GM19395 (cell line): ENCODE measurements around the gene LINGO4.

Experiments
- ATAC-seq: cut with Tn5 transposase; IDR thresholded peaks from one replicate; pipeline ENCODE4 v1.9.1; 2021; ENCODE audit warnings: mild to moderate bottlenecking, moderate library complexity; ENCODE audit not compliant: unreplicated experiment

The LINGO4 gene, protein sequence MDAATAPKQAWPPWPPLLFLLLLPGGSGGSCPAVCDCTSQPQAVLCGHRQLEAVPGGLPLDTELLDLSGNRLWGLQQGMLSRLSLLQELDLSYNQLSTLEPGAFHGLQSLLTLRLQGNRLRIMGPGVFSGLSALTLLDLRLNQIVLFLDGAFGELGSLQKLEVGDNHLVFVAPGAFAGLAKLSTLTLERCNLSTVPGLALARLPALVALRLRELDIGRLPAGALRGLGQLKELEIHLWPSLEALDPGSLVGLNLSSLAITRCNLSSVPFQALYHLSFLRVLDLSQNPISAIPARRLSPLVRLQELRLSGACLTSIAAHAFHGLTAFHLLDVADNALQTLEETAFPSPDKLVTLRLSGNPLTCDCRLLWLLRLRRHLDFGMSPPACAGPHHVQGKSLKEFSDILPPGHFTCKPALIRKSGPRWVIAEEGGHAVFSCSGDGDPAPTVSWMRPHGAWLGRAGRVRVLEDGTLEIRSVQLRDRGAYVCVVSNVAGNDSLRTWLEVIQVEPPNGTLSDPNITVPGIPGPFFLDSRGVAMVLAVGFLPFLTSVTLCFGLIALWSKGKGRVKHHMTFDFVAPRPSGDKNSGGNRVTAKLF

DNA sequence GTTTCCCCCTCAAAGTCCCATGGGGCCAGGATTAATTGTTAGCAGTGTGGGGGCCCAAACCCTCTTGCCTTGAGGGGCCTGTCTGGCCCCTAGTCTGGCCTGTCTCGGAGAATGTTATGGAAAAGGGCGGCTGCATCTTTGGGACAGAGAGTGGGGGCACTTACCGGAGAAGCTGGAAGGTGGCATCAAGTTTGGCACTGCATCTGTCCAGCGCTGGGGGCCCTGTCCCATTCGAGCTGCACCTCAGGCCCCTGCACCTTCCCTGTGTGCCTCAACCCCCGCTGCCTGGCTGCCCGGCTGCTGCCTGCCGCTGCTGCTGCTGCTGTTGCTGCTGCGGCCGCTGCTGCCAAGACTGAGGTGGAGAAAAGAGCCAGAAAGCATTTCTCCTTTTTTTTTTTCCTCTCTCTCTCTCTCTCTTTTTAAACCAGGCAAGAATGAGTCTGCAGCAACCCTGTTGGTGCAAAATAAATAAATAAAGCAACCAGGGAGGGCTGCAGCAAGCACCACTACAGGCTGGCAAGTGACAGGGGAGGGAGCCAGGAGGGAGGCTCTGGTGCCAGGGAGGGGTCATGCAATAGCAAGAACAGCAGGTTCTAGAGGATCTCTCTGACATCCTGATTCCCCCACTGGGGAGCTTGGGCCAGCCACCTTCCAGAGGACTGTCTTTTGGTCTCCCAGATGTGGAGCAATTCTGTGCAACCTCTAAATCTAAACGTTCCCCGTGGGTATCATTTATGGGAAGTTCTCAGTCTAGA is at the start of gene LINGO4:
Gene LINGO4, minus strand, starts transcription at position 354 of the 755 bp plus-strand sequence. CDS start 2,715 bp downstream, outside the sequence.
- ATAC-seq = no peak

DNA sequence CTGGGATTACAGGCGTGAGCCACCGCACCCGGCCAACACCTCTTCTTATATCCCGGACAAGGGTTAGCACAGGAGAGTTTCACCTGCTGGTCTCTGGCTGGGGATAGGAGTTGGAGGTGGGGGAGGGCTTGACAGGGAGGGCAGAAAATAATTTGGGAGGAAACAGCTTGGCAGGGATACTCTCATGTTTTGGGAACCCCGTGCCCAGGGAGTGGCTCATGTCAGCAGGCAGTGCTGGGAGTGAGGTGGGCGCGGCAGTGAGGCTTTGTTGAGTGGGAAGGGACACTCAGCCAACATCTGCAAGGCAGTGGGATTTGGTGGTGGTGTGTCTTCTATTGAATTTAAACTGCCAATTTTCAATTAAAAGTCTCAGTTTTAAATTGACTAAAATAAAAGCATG is 49.4 kb upstream of the LINGO4 start:
- no peak for ATAC-seq

DNA sequence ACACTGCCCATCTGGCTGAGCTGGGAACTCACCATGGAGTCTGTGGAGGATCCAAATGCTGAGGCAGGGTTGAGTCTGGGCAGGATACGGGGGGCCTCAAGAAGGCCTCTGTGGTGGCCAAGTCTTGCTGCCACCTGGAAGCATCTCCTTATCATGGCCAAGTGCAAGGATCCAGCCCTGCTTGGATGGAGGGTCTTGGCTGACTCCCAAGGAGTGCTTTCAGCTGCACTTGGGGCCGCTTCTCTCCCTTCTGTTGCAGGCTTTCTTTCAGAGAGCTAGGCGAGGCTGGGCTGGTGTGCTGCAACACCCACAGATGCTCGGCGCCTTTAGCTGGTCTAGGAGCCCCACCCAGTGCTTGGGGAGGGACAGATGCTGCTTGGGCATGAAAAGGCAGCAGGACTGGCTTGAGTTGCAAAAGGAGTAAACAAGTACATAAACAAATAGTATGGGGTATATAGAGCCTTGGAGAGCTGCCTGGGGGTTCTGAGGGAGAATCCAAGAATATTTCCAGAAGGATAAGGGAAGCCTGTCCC is 48.3 kb upstream of the LINGO4 start, which contains the start of gene THEM5:
Gene THEM5, minus strand, starts transcription at position 302 of the 533 bp plus-strand sequence. Its CDS starts 147 bp downstream, at position 155.
- no peak for ATAC-seq

DNA sequence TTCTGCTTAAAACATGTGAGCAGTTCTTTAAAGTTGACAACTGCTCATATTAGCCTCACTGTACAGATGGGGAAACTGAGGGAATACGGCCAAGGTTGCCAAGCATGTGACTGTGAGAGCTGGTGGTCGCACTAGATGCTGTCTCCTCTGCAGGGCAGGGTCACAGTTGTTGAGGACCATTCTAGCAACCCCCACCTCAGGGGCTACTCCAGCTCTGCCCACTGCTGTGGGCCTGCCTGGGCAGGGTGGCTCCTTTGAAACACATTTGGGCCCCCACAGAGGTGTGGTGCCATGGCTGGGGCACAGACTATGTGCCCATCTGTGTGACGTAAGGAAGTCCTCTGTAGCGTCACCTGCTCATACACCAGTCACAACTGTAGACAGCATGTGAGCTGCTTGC is 47.5 kb upstream of the LINGO4 start:
- no peak for ATAC-seq

DNA sequence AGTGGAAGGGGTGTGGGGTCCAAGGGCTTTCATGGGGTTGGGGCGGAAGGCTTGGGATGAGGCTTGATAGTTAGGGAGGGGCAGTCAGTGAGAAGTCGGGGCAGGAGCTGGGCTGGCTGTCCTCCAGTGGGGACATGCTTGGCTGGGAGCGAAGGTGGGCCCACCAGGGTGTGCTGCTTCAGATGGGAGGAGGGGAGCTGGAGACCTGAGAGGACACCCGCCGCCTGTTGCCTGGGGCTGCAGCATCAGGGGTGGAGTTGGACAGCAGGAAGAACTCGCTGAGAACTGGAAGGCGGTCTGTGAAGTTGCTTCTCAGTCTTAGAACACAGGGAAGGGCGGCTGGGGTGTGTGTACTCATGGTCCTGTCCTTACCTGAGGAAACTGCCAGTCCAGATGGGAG is 46.7 kb upstream of the LINGO4 start:
- ATAC-seq = no peak

DNA sequence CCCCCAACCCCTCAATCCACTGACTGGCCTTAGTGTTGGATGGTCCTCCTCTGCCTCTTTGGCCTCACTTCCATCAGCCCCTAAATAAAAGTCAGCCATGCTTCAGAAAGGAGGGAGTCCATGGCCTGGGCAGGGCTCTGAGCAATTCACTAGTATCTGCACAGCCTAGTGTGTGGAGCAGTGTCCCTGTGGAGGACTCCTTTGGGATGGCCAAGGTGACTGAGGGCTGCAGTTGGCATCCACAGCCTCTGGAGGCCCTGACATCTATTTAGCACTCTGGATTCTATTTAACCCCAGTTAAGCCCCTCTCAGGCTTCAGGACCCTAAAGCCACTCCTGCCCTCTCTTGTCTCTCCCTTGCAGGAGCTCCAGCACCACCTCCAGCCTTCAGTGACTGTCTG is 44.7 kb upstream of the LINGO4 start:
- no peak for ATAC-seq

DNA sequence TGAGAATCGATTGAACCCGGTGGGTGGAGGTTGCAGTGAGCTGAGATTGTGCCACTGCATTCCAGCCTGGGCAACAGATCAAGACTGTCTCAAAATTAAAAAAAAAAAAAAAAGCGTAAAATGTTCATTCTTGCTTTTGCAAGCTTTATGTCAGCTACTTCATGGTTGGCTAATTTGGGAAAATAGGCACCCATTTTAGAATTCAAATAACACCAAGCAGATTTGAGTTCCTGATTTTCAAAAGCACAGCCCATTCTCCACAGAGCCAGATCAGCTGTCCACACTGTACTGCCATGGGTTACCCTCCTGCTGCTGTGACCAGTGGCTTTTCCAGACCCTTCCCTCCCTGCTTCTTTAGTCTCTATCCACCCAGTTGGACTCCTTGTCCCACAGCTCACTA is 43.9 kb upstream of the LINGO4 start:
- no peak for ATAC-seq

DNA sequence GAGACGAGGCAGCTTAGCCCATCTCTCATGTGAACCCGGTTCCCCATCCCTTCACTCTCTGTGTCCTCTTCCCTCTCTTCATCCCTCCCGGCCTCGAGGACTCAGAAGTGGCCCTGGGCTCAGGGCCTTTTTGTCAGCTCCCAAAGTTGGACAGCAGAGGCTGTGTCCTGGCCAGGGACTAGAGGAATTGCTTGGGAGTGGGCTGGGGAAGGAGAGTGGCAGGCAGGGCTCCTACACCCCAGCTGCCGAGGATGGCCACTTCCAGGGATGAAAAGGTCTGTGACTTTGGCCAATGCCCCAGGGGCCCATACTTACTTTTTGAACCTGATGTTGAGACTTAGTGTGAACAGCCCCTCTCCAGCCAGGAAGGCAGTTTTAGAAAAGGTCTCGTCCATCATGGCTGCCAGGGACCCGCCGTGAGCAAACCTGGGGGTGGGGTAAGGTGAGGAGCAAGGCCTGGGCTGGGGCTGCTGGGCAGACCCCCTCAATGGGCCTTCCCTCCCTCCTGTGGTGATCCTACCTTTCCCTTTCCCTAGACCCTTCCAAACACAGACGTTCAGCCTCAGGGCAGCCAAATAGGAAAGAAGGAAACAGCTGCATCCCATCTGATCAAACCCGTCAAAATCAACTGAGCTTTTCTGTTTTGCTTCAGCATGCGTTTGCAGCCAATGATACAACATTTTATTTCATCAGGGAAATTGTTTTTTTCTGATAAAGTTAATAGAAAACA is 42.8 kb upstream of the LINGO4 start:
- no peak for ATAC-seq

DNA sequence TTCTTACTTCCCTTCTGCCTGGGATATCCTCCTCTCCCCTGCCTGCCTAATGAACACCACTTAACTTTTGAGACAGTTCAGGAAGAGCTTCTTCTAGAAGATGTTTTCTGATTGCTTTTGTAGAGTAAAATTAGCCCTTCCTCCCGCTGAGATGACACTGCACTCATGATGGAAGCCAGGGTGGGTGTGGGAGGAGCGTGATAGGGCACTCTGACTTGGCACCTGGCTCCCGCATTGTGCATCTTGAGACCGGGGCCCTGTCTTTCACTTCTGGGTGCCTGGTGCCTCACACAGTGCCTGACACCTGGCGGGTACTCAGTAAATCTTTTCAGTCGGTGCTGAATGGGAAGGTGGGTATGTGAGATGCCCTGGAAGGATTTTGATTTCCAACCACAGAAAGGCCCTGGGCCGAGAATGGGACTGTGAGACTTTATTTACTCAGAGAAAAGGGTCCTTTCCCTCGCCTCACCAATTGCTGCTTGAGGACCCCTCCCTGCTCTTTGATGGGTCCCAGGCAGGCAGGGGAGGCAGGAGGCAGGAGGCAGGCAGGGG is 41.5 kb upstream of the LINGO4 start:
- no peak for ATAC-seq

DNA sequence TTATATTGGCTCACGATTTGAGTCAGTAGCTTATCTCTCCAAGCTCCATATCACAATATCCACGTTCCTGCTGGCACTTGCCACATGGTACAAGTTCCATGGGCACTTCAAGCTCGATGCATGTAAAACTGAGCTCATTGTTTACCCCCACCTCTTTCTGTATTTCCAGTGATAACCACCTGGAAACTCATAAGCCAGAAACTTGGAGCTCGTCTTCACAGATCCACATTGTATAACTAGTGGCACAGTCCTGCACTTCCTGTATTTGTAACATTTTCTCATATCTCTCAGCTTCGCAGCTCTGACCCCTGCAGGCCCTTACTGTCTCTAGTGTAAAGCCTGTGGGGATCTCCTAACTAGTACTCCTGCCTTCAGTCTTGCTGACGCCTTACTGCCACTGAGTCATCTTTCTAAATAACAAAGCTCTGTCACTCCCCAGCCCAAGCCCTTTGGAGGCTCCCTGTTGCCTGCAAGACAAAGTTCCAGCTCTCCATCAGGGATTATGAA is 40.9 kb upstream of the LINGO4 start:
- ATAC-seq = no peak

DNA sequence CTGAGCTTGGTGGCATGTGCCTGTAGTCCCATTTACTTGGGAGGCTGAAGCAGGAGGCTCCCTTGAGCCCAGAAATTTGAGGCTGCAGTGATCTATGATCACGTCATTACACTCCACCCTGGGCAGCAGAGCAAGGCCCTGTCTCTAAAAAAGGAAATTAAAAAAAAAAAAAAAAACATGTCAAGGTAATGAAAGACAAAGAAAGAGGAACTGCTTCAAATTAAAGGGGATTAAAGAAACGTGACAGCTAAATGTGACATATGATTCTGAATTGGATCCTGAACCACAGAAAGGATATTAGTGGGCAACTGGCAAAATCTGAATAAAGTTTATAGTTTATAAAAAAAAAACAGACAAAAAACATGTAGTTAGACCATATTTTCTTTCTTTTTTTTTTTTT is 38.2 kb upstream of the LINGO4 start:
- ATAC-seq = no peak

DNA sequence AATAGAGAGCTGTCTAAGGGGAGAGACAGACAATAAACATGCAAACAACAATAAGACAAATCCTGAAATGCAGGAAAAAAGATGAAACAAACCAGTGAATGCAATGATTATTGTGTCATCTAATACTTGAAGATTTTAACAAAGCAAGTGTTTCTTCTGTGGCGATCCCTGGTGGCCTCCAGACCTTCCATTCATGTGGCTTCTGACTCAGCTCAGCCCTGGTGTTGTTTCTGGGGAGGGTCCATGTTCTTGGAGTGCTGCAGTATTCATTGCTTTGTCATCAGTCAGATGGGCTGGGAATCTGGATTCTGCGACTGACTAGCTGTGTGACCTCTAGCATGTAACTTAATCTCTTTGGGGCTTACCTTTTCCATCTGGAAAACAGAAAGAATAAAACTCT is 35.9 kb upstream of the LINGO4 start:
- ATAC-seq = no peak

DNA sequence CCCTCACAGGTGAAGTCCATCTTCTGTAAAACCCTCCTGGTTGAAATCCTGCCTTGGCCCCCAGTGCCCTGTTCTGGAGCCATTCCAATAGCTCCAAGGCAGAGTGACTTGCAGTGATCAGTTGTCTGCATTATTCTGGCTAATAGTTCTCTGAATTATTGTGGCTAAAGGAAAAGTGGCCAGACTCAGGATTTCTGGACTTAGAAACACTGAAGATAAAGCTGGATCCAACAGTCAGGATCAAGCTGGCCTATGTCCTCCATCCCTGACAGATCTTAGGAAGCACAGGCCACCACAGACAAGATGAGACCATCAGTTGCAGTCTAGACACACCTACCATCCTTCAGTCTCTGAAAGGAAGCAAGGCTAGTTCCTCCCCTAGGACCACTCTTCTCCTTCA is 35.2 kb upstream of the LINGO4 start:
- ATAC-seq = no peak

DNA sequence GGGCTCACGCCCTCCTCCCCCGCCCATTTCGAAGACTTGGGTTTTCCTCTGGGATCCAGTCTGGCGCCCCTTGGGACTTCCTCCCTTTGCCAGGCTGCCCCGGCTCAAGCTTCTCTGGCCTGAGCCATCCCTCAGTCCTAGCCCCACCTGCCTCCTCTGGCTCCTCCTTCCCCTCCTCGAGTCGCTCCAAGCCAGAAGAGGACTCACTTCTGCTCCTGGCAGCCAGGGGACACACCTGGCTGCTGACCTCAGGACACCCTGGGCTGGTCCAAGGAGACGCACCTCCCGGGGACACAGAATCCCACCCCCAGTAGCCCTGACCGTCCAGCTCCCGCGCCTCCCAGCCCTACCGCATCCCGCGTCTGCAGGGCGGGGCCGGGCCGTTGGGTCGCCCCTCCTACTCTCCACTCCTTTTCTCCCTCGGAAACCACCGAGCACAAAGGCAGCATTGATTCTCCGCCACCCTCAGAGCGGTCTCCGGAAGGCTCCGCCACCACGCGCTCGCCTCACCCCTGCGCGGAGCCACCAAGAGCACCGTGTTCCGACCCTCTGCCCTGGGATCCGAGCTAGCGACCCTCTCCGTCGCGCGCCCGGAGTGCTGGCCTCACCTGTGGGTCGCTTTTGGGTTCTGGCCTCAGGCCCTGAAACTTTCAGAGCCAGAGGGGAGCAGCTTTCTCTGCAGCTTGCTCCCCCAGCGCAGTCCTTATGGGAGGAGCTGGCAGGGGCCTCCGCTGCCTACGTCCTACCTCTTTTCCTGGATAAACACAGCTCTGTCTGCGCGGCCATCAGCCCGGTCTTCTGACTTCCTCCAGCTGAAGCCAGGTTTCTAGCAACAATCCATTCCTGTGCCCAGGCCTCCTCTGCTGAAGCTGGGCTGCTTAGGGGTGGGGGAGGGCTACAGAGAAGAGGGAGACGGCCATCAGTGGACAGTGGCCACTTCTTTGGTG is 34.5 kb upstream of the LINGO4 start, which contains the start of gene C2CD4D:
Gene C2CD4D, minus strand, starts transcription at position 364 of the 947 bp plus-strand sequence. CDS start 831 bp downstream, outside the sequence.
- ATAC-seq = no peak

DNA sequence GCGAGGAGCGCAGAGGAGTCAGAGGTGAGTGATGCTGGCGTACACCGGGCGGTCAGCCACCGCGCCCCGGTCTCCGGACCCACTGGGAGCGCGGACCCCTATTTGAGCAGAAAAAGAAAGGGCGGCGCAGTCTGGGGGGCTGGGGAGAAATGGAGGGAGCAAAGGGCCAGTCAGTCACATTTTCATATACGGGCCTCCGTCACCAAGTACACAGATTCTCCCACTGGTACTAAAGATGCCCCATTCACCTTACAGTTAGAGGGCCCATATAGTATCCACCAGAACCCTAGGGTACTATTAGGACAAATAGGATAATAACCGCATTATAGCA is 33.8 kb upstream of the LINGO4 start:
- ATAC-seq = no peak

DNA sequence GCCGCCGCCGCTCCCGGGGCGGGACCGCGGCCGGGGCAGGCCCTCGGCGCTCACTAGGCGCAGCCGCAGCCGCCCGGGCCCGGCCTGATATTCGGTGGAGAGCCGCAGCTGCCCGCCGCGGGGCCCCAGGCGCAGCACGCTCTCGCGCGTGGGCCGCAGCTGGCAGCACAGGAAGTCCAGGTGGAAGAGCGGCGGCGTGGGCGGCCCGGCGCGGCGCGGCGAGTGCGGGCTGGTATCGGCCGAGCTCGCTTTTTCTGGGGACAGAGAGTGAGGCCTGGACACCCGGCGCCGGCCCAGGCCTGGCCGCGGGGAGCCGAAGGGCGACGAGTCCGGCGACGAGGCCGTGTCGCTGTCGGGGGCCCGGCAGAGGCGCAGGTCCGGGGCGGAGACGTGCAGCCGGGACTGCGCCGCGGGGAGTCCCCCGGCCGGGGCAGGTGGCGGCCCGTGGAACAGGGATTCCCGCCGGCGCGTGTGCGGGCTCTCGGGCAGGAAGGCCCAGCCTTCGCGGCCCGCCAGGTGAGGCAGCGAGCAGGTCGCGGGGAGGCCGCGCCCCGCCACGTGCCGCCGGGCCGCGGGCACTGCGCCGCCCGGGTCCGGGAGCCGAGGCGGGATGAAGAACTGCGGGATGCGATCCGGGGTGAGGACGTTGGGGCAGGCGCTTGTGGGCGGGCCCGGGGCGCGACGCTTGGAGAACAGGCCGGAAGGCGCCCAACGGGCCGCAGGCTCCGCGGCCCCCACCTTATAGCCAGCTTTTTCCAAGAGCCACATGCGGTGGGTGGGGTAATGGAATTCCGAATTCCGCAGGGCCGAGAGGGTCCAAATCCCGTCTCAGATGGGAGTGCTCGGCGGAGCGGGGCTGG is 33.2 kb upstream of the LINGO4 start:
- ATAC-seq = no peak

DNA sequence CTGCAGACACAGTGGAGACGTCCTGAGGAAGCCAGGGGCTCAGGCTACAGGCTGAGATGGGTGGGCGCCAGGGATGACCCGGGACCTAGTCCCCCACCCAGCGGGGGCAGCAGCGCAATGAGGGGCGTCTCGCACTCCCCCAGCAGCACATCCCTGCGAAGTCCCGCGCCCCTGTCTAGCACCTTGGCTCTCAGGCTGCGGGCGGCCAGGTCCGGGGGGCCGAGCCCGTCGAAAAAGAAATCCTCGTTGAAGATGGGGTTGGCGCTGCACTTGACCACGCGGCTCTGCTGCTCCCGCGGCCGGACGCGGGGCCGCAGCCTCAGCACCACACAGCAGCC is 32.6 kb upstream of the LINGO4 start:
- ATAC-seq = no peak

DNA sequence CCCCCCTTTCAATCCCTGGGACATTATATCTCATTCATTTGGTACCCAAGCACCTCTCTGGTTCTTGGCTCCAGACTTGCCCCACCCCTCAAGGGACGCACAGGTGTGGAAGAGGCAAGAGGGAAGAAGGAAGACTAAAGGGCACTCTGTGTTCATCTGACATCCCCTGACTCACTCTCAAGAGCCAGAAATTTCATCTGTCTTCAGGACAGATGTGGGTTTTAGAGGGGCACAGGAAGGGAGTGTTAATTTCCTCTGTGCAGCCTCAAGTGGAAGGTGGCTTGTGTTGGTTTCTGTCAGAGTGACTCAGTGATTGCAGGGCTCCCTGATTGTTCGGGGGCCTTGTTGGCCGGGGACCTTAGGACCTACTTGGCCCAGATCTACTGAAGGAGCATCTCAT is 32.0 kb upstream of the LINGO4 start:
- no peak for ATAC-seq
